WTC11 (cell line): Measurements from ENCODE around the gene MALT1. TPM values are rescaled to one million over a fixed set of nuclear protein-coding genes. Genes with fewer than 3 reads are reported as not detected.

Experiments
- ATAC-seq: fragments of 200-7000 bp; cut with Tn5 transposase; 2 replicates; pipeline ENCODE4 v1.10.0; 2021; ENCODE audit warnings: mild to moderate bottlenecking, moderate library complexity
- CTCF ChIA-PET: fragments of 300-600 bp; sonication (Branson Sonifier 250); formaldehyde crosslinking; loops from one replicate; lab custom pipeline; 2021; ENCODE audit warnings: antibody characterized with exemption; lab: Charles Lee
- POLR2A ChIA-PET: fragments of 350-600 bp; sonication (Branson Sonifier 250); formaldehyde crosslinking; loops from one replicate; lab custom pipeline; 2021; ENCODE audit warnings: antibody characterized with exemption; lab: Charles Lee
- DNase-seq: peaks from one replicate; pipeline ENCODE4 v3.0.0; 2021; ENCODE audit warnings: low spot score
- H3K27ac Mint-ChIP-seq: 2 replicates; pipeline ENCODE4 v1.8.0; 2021; ENCODE audit warnings: mixed read lengths
- H3K27me3 Mint-ChIP-seq: 2 replicates; pipeline ENCODE4 v1.8.0; 2021; ENCODE audit warnings: low read depth, mild to moderate bottlenecking, moderate library complexity, mixed read lengths
- H3K36me3 Mint-ChIP-seq: 2 replicates; pipeline ENCODE4 v1.8.0; 2021; ENCODE audit warnings: mixed read lengths
- H3K4me1 Mint-ChIP-seq: 2 replicates; pipeline ENCODE4 v1.8.0; 2022; ENCODE audit warnings: mixed read lengths
- H3K4me3 Mint-ChIP-seq: 2 replicates; pipeline ENCODE4 v1.8.0; 2021; ENCODE audit warnings: mild to moderate bottlenecking, moderate library complexity, mixed read lengths
- H3K9me3 Mint-ChIP-seq: 2 replicates; pipeline ENCODE4 v1.8.0; 2021; ENCODE audit warnings: mixed read lengths
- CREB1 ChIP-seq: sonication (generic); formaldehyde crosslinking; IDR thresholded peaks from 2 replicates; pipeline ENCODE4 v1.8.0; 2023; ENCODE audit warnings: mild to moderate bottlenecking, missing genetic modification reagents
- CREM ChIP-seq: sonication (generic); formaldehyde crosslinking; IDR thresholded peaks from 2 replicates; pipeline ENCODE4 v1.8.1; 2022; ENCODE audit warnings: mild to moderate bottlenecking, missing genetic modification reagents, moderate library complexity
- GTF2I ChIP-seq: fragments of 250-450 bp; sonication (Bioruptor Pico); conservative IDR thresholded peaks from 2 replicates; pipeline ENCODE4 v1.4.0; 2021; ENCODE audit warnings: mild to moderate bottlenecking
- MAX ChIP-seq: sonication (generic); formaldehyde crosslinking; IDR thresholded peaks from 2 replicates; pipeline ENCODE4 v1.8.0; 2022; ENCODE audit warnings: mild to moderate bottlenecking, missing genetic modification reagents
- NFYB ChIP-seq: sonication (generic); formaldehyde crosslinking; conservative IDR thresholded peaks from 2 replicates; pipeline ENCODE4 v1.8.0; 2022; ENCODE audit warnings: low read depth, missing genetic modification reagents
- OVOL2 ChIP-seq: fragments of 250-450 bp; sonication (Bioruptor Pico); IDR thresholded peaks from 2 replicates; pipeline ENCODE4 v1.9.0; 2021; ENCODE audit warnings: mild to moderate bottlenecking, borderline replicate concordance
- PRDM15 ChIP-seq: sonication (generic); formaldehyde crosslinking; IDR thresholded peaks from 2 replicates; pipeline ENCODE4 v1.8.0; 2022; ENCODE audit warnings: missing genetic modification reagents
- RELA ChIP-seq: sonication (generic); formaldehyde crosslinking; IDR thresholded peaks from 2 replicates; pipeline ENCODE4 v1.8.1; 2022; ENCODE audit warnings: missing genetic modification reagents, mild to moderate bottlenecking, borderline replicate concordance
- TEAD1 ChIP-seq: sonication (generic); formaldehyde crosslinking; IDR thresholded peaks from 2 replicates; pipeline ENCODE4 v1.8.0; 2022; ENCODE audit warnings: mild to moderate bottlenecking, missing genetic modification reagents
- ZBTB43 ChIP-seq: sonication (generic); formaldehyde crosslinking; IDR thresholded peaks from 2 replicates; pipeline ENCODE4 v1.8.1; 2023; ENCODE audit warnings: mild to moderate bottlenecking, missing genetic modification reagents
- ZNF532 ChIP-seq: fragments of 250-450 bp; sonication (Bioruptor Pico); IDR thresholded peaks from 2 replicates; pipeline ENCODE4 v1.9.0; 2021; ENCODE audit warnings: mild to moderate bottlenecking, borderline replicate concordance
- ZNF671 ChIP-seq: fragments of 250-450 bp; sonication (Bioruptor Pico); IDR thresholded peaks from 2 replicates; pipeline ENCODE4 v1.8.0; 2021; ENCODE audit warnings: mild to moderate bottlenecking
- total RNA-seq: library from RNA; stranded (reverse); gene quantifications from 3 replicates; pipeline ENCODE4 v1.2.3, GENCODE V29; 2021

The MALT1 gene
- total RNA-seq, 1 experiment from 2014 or later: 13.2 TPM

GRCh38 chr18:58666176-58666575 lies 5.1 kb upstream of the MALT1 start (continued):
- TF ChIP-seq ZBTB43 (CRISPR knock-in tag) (no peak), PRDM15 (CRISPR knock-in tag) (no peak), CREB1 (CRISPR knock-in tag) (no peak), ZNF671 (CRISPR knock-in tag) (no peak), ZNF532 (CRISPR knock-in tag) (no peak), GTF2I (CRISPR knock-in tag) (no peak), TEAD1 (CRISPR knock-in tag) (no peak), RELA (CRISPR knock-in tag) (no peak), MAX (CRISPR knock-in tag) (no peak)

GRCh38 chr18:58668211-58668610 lies 3.1 kb upstream of the MALT1 start:
- POLR2A ChIA-PET: interaction anchor here (1.0 kb wide), 1 partner anchor 13 kb away, joined by 3 read pairs; no protein-coding TSS in a partner anchor
- DNase-seq (no peak), ATAC-seq (no peak)
- Mint-ChIP-seq H3K27ac (no peak overlapping the region), H3K27me3 (no peaks in the 10 kb centered on the region), H3K9me3 (no peaks in the 10 kb centered on the region), H3K4me3 (no peak overlapping the region), H3K4me1 (peaks cover 18% of the 10 kb centered on the region), H3K36me3 (no peaks in the 10 kb centered on the region)
- CTCF ChIA-PET: interaction anchor here (1.2 kb wide), 1 partner anchor 96 kb away, joined by 5 read pairs; no protein-coding TSS in a partner anchor
- no peak for TF ChIP-seq CREM
- TF ChIP-seq GTF2I (CRISPR knock-in tag): no peak

- TF ChIP-seq ZNF671 (CRISPR knock-in tag): no peak
- no peak for TF ChIP-seq OVOL2
- no peak for TF ChIP-seq NFYB (CRISPR knock-in tag)
- no peak for TF ChIP-seq RELA (CRISPR knock-in tag)
- TF ChIP-seq, all 79 proteins: peak for 0
- H3K36me3 Mint-ChIP-seq: no peaks in the 10 kb centered on the region
- no peak for ATAC-seq
- ChIA-PET POLR2A (no interaction called here), CTCF (interaction anchor here (0.7 to 1.4 kb wide), 2 partner anchors 29 to 140 kb away, joined by 3 read pairs; no protein-coding TSS in a partner anchor)
- no peak overlapping the region for H3K4me3 Mint-ChIP-seq
- H3K4me1 Mint-ChIP-seq: peaks cover 18% of the 10 kb centered on the region
- no peaks in the 10 kb centered on the region for H3K9me3 Mint-ChIP-seq
- no peaks in the 10 kb centered on the region for H3K27me3 Mint-ChIP-seq
- DNase-seq: no peak
- H3K27ac Mint-ChIP-seq: no peak overlapping the region
Measured at GRCh38 chr18:58668897-58669296, 2.4 kb upstream of the MALT1 start.
